Body of pancreas (tissue), 4 donors: ENCODE data around the gene DELE1.

Experiments
- POLR2A ChIP-seq, 3 donors: fragments of 450-650 bp; IDR thresholded peaks; one replicate each; pipeline ENCODE4 v1.6.1; 2016; ENCODE audit warnings: antibody characterized with exemption in 3 of 3, mild to moderate bottlenecking in 2 of 3
- TF ChIP-seq, protein P1 (sequence below), 7 experiments: fragments of 450-650 bp in 4 of 7; fragments of 200-600 bp in 3 of 7; sonication (generic) in 3 of 7; IDR thresholded peaks; one replicate each; pipeline ENCODE4 v1.5.1; 2016 to 2019; ENCODE audit warnings: antibody characterized with exemption in 7 of 7

DNA sequence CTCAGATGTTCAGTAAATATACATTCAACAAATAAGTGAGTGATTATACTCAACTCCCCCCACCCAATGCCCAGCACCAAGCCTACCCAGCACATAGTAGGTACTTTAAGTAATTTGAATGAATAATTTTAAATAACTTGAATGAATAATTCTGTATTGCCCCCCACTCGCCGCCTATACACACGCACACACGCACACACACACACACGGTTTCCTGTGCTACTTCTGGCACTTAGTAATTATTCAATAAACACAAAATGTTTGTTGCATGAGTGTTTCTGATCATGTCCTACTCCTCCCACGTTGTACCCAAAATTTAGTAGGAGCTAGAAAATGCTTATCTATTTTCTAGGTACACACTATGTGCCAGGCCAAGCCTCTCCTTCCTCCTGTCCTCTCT is 18.1 kb downstream of the DELE1 start:
- TF ChIP-seq POLR2A (IDR thresholded peaks at IDR 0.05) = no peak
- TF ChIP-seq, protein P1, sequence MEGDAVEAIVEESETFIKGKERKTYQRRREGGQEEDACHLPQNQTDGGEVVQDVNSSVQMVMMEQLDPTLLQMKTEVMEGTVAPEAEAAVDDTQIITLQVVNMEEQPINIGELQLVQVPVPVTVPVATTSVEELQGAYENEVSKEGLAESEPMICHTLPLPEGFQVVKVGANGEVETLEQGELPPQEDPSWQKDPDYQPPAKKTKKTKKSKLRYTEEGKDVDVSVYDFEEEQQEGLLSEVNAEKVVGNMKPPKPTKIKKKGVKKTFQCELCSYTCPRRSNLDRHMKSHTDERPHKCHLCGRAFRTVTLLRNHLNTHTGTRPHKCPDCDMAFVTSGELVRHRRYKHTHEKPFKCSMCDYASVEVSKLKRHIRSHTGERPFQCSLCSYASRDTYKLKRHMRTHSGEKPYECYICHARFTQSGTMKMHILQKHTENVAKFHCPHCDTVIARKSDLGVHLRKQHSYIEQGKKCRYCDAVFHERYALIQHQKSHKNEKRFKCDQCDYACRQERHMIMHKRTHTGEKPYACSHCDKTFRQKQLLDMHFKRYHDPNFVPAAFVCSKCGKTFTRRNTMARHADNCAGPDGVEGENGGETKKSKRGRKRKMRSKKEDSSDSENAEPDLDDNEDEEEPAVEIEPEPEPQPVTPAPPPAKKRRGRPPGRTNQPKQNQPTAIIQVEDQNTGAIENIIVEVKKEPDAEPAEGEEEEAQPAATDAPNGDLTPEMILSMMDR (IDR thresholded peaks at IDR 0.05) = no peak
